HEK293T (cell line): ENCODE data around the gene TPGS2.
A peak's percentile ranks its signal among the peaks of the same experiment; 100 is the strongest.
"Not testable (repeated sequence)": the region's sequence is repeated elsewhere in the genome, so short reads cannot be mapped to it uniquely, and the experiment has no call there.

ENCODE experiments used
- CTCF ChIA-PET: fragments of 350-600 bp; formaldehyde crosslinking; extraction: SDS; loops from one replicate; lab custom pipeline; 2021; ENCODE audit warnings: antibody characterized with exemption, inconsistent platforms; lab: Yijun Ruan, JAX
- POLR2A ChIA-PET: fragments of 350-600 bp; formaldehyde crosslinking; extraction: SDS; loops from one replicate; lab custom pipeline; 2020; ENCODE audit warnings: antibody characterized with exemption, inconsistent platforms; lab: Yijun Ruan, JAX
- DNase-seq: peaks from one replicate; pipeline ENCODE4 v3.0.0; 2012; ENCODE audit warnings: mixed read lengths; ENCODE audit errors: extremely low spot score
- ARNT ChIP-seq: fragments of 450-650 bp; IDR thresholded peaks from 2 replicates; pipeline ENCODE4 v1.6.1; 2017; ENCODE audit warnings: mild to moderate bottlenecking
- BHLHE40 ChIP-seq: fragments of 450-650 bp; IDR thresholded peaks from 2 replicates; pipeline ENCODE4 v1.6.1; 2016; ENCODE audit warnings: mild to moderate bottlenecking, moderate library complexity, borderline replicate concordance
- CTBP1 ChIP-seq: fragments of 450-650 bp; IDR thresholded peaks from 2 replicates; pipeline ENCODE4 v1.6.1; 2016; ENCODE audit warnings: borderline replicate concordance
- ELF4 ChIP-seq: fragments of 450-650 bp; IDR thresholded peaks from 2 replicates; pipeline ENCODE4 v1.6.1; 2017; ENCODE audit warnings: antibody characterized with exemption
- FOXA1 ChIP-seq: fragments of 450-650 bp; IDR thresholded peaks from 2 replicates; pipeline ENCODE4 v1.6.1; 2016; ENCODE audit warnings: mild to moderate bottlenecking
- FOXK2 ChIP-seq: fragments of 450-650 bp; IDR thresholded peaks from 2 replicates; pipeline ENCODE4 v1.6.1; 2016; ENCODE audit warnings: mild to moderate bottlenecking
- FOXM1 ChIP-seq: fragments of 450-650 bp; IDR thresholded peaks from 2 replicates; pipeline ENCODE4 v1.6.1; 2017; ENCODE audit warnings: mild to moderate bottlenecking, borderline replicate concordance
- HDGF ChIP-seq: fragments of 450-650 bp; IDR thresholded peaks from 2 replicates; pipeline ENCODE4 v1.6.1; 2017; ENCODE audit warnings: antibody characterized with exemption, borderline replicate concordance
- L3MBTL2 ChIP-seq: fragments of 450-650 bp; conservative IDR thresholded peaks from 2 replicates; pipeline ENCODE4 v1.6.1; 2016; ENCODE audit warnings: mild to moderate bottlenecking
- LEF1 ChIP-seq: fragments of 450-650 bp; IDR thresholded peaks from 2 replicates; pipeline ENCODE4 v1.6.1; 2017; ENCODE audit warnings: mild to moderate bottlenecking, borderline replicate concordance
- NFRKB ChIP-seq: fragments of 450-650 bp; IDR thresholded peaks from 2 replicates; pipeline ENCODE4 v1.6.1; 2016; ENCODE audit warnings: mild to moderate bottlenecking, moderate library complexity
- PKNOX1 ChIP-seq: fragments of 450-650 bp; IDR thresholded peaks from 2 replicates; pipeline ENCODE4 v1.6.1; 2016
- SP1 ChIP-seq: fragments of 450-650 bp; IDR thresholded peaks from 2 replicates; pipeline ENCODE4 v1.6.1; 2017
- SUZ12 ChIP-seq: fragments of 450-650 bp; IDR thresholded peaks from 2 replicates; pipeline ENCODE4 v1.6.1; 2016; ENCODE audit warnings: mild to moderate bottlenecking
- TARDBP ChIP-seq: fragments of 450-650 bp; IDR thresholded peaks from 2 replicates; pipeline ENCODE4 v1.6.1; 2016
- ZNF384 ChIP-seq: fragments of 450-650 bp; IDR thresholded peaks from 2 replicates; pipeline ENCODE4 v1.6.1; 2016

TPGS2 gene

GRCh38 chr18:36828630-36829361 lies at the start of gene TPGS2, which contains the start of gene KIAA1328:
Gene TPGS2 (minus strand): TSS chr18:36829002. CDS start chr18:36828767, 235 bp downstream.
Gene KIAA1328 (plus strand): TSS chr18:36829127. CDS start chr18:36829139, 12 bp downstream.
- ChIA-PET CTCF (interaction anchor here (0.6 to 2.2 kb wide), 16 partner anchors 9 to 1013 kb away, joined by 3 to 10 read pairs (median 4); no protein-coding TSS in a partner anchor), POLR2A (interaction anchor here (0.6 to 2.0 kb wide), 23 partner anchors 9 to 471 kb away, joined by 3 to 8 read pairs (median 4); no protein-coding TSS in a partner anchor)
- peak; percentile 81 for TF ChIP-seq L3MBTL2
- TF ChIP-seq NFRKB = no peak
- peak; percentile 45; the same call in 1 of the 2 replicates for TF ChIP-seq ELF4
- peak; percentile 12; the same call in 1 of the 2 replicates for TF ChIP-seq PKNOX1
- TF ChIP-seq CTBP1 = peak; percentile 74; the same call in 1 of the 2 replicates
- TF ChIP-seq HDGF = 0 out of 2 replicates have a peak, but pooled peaks have one; percentile 40
- TF ChIP-seq FOXM1 = peak; percentile 65; the same call in 1 of the 2 replicates
- TF ChIP-seq FOXA1 = no peak
- no peak for TF ChIP-seq SP1
- peak; percentile 84 for TF ChIP-seq TARDBP
- peak; percentile 54; the same call in 1 of the 2 replicates for TF ChIP-seq LEF1
- TF ChIP-seq ZNF384 = no peak
- 0 out of 2 replicates have a peak, but pooled peaks have one; percentile 46 for TF ChIP-seq ARNT
- peak; percentile 97 for DNase-seq

- POLR2A ChIA-PET, CTCF ChIA-PET, DNase-seq: not testable (repeated sequence)
Measured at GRCh38 chr18:36873826-36874225, 45.0 kb upstream of the TPGS2 start.

- CTCF ChIA-PET = no interaction called here
- POLR2A ChIA-PET = no interaction called here
- DNase-seq = no peak
- TF ChIP-seq FOXK2 (no peak), BHLHE40 (no peak)
Measured at GRCh38 chr18:36872329-36872728, 43.5 kb upstream of the TPGS2 start.

- CTCF ChIA-PET = no interaction called here
- TF ChIP-seq CTBP1 (no peak), FOXK2 (no peak), FOXA1 (no peak), LEF1 (no peak), SUZ12 (no peak), L3MBTL2 (no peak), NFRKB (no peak)
- DNase-seq = no peak
- POLR2A ChIA-PET = interaction anchor here (1.0 kb wide), 1 partner anchor 43 kb away, joined by 3 read pairs; the partner anchor contains the start of genes KIAA1328 and TPGS2
Measured at GRCh38 chr18:36871801-36872200, 43.0 kb upstream of the TPGS2 start.

- TF ChIP-seq ELF4 (no peak), CTBP1 (no peak), FOXK2 (no peak), FOXM1 (no peak), BHLHE40 (no peak), LEF1 (no peak), ZNF384 (no peak), TARDBP (no peak), SP1 (no peak), HDGF (no peak), SUZ12 (no peak), ARNT (no peak), L3MBTL2 (no peak), NFRKB (no peak), FOXA1 (no peak), PKNOX1 (no peak)
- CTCF ChIA-PET = no interaction called here
- POLR2A ChIA-PET = no interaction called here
Measured at GRCh38 chr18:36867056-36867455, 38.3 kb upstream of the TPGS2 start.

GRCh38 chr18:36862182-36862581 lies 33.4 kb upstream of the TPGS2 start:
- ChIA-PET CTCF (interaction anchor here (0.6 kb wide), 1 partner anchor 460 kb away, joined by 3 read pairs; no protein-coding TSS in a partner anchor), POLR2A (no interaction called here)
- no peak for TF ChIP-seq FOXK2
- no peak for TF ChIP-seq L3MBTL2
- TF ChIP-seq ARNT = no peak
- no peak for TF ChIP-seq LEF1
- no peak for TF ChIP-seq BHLHE40
- TF ChIP-seq ELF4 = no peak
- no peak for TF ChIP-seq HDGF
- no peak for TF ChIP-seq ZNF384
- no peak for TF ChIP-seq FOXM1
- no peak for TF ChIP-seq SP1
- no peak for TF ChIP-seq CTBP1
- no peak for TF ChIP-seq TARDBP
- TF ChIP-seq PKNOX1 = no peak
- no peak for TF ChIP-seq SUZ12
- no peak for TF ChIP-seq NFRKB
- TF ChIP-seq FOXA1 = no peak
- DNase-seq = no peak

More at GRCh38 chr18:36867056-36867455, 38.3 kb upstream of the TPGS2 start:
- DNase-seq = no peak
